Smooth muscle cell of the brain vasculature (primary cell): ENCODE results near the gene TREH.
A peak's percentile ranks its signal among the peaks of the same experiment; 100 is the strongest.
"Not testable (repeated sequence)": the region's sequence is repeated elsewhere in the genome, so short reads cannot be mapped to it uniquely, and the experiment has no call there.

Source experiments
- DNase-seq: peaks from one replicate; pipeline ENCODE4 v3.0.0-alpha.2; 2012; ENCODE audit warnings: low read depth, low spot score

TREH gene

DNA sequence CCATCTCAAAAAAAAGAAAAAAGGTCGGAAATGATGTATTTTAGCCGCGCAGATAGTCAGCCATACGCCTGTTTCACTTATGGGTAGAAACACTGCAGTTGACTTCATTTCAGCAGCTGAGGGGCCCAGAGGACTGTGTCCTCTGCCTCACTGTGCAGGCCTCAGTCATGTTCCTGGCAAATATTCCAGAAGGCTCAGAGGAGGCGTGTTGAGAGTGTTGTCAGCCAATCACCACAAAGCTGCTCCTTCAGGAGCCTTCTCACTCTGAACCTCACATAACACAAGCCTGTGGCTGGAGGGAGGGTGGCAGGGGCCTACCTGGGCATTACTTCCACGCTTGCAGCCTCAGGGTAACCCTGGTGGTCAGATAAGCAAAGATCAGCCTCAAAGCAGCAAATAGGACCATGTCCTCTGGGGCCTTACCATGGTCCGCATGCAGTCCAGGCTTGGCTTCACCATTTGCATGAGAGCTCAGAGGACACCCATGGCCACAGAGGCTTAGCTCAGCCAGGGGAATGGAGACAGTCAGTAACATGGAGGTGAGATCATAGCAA is 17.3 kb upstream of the TREH start:
- DNase-seq, result no peak

DNA sequence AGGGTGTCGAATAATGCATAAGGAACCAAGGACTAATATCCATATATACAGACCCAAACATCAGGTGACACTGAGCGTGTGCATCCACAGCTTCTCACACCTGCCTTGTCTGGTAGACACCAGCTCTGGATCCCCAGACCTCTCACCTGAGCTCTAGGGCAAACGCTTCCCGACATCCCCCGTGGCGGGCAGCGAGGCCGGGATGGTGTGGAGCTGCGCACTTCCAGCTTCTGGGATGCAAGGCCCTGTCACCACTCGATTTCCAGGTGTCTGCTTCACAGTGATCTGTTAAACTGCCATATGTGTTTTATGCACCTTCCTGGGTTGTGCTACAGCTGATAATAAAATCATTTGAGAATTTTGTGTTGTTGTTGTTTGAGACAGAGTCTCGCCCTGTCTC is 15.3 kb upstream of the TREH start:
- no peak for DNase-seq

DNA sequence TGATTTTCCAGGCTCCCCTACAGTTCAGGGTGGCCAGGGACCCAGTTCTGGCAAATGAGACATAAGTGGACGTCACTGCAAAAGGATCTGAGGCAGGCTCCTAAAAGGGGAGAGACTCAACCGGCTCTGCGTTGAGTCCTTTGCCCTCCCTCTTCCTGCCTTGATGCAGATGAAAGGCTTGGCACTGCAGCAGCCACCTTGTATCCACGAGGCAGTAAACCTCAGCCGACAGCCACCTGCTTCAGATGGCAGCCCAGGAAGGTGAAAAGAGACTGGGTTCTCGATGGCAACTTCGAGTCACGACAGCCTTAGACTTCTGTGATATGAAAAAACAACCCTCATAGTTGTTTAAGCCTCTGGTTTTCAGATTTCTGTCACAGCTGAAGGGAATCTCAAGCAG is 14.7 kb upstream of the TREH start:
- DNase-seq, result no peak

DNA sequence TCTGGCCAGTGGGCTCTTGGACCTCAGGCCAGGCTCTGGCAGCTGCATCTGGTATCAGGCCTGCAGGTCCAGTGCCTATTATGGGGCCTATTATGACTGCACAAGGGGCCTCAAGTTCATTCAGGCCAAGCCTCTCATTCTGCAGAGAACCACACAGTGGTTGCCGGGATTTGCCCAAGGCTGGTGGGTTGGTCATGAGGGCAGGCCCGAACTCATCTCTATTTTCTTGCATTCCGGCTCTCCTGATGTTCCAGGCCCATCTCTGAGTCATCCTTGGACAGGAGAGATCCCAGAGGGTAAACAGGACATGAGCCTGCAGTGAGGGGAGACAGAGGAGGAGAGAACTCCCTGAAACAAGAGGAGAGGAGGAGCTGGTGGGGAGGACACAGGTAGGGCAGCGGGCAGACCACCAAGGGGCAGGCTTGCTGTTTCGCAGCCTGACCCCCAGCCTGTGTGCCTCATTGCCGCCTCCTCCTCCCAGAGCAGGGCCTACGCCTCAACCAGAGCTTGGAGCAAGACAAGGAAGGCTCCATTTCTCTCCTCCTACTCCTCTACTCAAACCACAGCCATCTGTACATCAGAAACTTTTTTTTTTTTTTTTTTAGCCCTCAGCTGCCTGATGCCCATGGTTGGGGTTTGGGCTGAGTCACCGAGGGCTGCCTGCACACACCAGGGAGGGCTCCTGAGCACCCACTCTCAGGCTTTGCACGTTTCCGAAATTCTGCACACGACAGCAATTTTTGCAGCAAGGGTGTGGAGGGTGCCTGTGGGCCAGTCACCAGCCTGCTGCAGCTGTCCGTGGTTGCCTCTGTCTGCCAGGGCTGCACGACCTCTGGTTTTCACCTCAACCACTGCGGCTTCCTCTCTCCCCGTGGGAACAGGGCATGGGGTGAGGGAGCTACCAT is 12.7 kb upstream of the TREH start:
- DNase-seq, result no peak

DNA sequence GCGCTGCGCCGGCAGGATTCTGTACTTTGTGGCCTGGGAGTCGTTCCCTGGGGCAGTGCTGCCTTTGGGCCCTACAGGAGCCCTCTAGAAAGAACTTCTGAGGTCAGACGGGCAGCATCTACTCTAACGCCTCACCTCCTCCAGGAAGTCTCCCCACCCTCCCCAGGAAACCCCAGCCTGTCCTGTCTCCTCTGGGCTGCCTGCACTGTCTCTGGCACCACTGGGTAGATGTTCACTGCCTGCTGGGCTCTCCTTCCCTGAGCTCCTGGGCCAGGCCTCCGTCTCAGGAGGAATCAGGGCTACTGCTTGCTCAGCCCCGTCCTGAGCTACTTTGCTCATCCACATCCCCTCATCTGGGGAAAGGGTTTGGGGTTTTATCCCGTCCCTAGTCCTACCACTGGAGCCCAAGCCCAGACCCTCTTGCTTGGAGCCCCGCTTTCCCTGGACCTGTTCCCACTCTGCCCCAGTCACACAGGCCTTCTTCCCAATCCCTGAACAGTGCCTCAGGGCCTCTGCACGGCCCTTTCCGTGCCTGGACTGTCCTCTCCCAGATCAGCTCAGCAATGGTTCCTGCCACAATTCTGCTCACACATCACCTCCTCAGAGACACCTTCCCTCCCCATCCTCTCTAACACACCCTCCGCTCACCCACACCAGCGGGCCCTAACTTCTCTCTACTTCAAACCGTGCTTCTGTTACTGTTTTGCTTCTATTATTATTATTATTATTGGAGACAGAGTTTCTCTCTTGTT is 11.3 kb upstream of the TREH start:
- no peak for DNase-seq

DNA sequence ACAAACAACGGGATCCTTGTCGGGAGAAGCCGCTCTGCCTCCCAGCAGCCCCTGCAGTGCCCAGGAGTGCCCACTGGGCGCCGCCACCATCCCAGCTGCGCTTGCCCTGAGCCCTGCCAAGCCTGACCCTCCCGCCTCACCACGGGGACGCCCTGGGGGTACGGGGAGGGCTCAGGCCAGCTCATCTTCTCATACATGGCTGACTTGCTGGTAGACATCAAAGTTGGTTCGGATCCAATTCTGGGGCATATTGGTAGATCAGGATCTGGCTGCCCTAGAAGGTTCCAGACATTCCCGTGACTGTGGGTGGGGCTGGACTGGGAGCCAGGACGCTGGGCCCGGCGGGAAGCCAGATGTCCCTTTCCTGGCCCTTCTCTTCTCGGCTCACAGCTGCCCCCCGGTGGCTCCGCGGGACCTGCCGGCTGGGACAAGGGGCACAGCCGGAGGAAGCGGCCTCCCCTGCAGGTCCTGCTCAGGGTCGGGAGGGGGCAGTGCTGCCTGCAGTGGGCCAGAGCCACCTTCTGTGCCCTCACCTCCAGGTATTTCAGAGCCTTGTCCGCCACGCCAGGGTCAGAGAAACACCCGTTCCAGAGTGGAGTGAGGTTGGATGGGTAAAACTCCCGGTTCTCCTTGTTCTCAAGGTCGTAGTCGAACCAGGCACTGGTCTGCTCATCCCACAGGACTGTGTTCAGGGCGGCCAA is 10.6 kb upstream of the TREH start:
- DNase-seq, result peak; percentile 67

DNA sequence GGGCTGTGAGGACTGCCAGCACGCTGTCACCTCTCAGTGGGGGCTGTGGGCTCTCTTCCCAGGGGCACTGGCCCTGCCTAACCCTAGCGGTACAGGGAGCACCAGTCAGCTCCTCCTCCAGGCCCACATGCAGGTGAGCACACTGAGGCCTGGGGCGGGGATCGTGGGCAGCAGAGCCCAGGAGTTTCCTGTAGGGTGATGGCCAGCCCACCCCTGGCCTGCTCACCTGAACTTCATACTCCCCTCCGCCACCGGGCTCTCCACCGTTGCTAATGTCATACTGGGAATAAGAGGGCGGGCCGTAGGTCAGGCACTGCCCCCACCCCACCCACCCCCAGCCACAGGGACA is 10.0 kb upstream of the TREH start:
- no peak for DNase-seq

DNA sequence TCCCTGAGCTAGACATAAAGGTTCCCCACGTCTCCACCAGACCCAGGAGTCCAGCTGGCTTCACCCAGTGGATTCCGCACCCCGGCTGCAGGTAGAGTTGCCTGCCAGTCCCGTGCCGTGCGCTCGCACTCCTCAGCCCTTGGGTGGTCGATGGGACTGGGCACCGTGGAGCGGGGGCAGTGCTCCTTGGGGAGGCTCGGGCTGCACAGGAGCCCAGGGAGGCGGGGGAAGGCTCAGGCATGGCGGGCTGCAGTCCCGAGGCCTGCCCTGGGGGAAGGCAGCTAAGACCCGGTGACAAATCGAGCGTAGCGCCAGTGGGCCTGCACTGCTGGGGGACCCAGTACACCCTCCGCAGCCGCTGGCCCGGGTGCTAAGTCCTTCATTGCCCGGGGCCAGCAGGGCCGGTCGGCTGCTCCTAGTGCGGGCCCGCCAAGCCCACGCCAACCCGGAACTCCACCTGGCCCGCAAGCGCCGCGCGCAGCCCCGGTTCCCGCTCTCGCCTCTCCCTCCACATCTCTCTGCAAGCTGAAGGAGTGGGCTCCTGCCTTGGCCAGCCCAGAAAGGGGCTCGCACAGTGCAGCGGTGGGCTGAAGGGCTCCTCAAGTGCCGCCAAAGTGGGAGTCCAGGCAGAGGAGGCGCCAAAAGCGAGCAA is 9.5 kb upstream of the TREH start:
- DNase-seq, result no peak

DNA sequence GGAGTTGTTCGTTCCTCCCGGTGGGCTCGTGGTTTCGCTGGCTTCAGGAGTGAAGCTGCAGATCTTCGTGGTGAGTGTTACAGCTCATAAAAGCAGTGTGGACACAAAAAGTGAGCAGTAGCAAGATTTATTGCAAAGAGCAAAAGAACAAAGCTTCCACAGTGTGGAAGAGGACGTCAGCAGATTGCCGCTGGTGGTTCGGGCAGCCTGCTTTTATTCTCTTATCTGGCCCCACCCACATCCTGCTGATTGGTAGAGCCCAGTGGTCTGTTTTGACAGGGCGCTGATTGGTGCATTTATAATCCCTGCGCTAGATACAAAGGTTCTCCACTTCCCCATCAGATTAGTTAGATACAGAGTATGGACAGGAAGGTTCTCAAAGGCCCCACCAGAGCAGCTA is 8.9 kb upstream of the TREH start:
- not testable (repeated sequence) for DNase-seq

DNA sequence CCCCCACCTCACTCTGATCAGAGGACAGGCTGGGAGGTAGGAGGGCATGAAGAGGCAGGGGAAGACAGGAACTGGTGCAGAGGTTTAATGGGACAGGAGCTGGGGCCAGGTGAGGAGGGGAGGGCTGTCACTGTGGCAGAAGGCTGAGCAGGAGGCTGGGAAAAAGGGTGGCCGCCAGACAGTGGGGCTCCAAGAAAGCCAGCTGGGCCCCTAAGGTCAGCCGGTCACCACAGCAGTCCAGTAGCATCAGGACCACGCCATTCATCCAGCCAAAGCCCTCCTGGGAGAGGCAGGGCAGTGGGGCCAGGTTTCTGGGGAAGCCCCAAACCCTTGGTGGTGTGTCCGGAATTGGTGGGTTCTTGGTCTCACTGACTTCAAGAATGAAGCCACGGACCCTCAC is 8.5 kb upstream of the TREH start:
- no peak for DNase-seq

DNA sequence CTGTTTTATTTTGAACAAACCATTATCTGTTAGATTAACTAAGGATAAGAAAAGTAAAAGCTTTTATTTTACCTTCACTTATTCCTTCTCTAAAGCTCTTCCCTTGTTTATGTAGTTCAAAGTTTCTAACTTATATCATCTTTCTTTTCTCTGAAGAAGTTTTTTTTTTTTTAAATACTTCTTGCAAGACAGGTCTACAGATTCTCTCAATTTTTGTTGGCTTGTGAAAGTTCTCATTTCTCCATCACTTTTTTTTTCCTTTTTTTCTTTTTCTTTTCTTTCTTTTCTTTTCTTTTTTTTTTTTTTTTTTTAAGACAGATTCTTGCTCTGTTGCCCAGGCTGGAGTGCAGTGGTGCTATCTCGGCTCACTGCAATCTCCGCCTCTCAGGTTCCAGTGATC is 4.7 kb upstream of the TREH start:
- DNase-seq, result no peak

DNA sequence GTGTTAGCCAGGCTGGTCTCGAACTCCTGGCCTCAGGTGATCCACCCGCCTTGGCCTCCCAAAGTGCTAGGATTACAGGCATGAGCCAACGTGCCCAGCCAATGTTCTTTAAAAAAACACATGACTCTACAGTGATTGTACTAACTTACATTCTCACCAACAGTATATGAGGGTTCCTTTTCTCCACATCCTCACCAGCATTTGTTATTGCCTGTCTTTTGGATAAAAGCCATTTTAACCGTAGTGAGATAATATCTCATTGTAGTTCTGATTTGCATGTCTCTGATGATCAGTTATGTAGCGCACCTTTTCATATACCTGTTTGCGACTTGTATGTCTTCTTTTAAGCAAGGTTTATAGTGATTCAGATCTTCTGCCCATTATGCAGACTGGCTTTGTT is 3.5 kb upstream of the TREH start:
- DNase-seq, result not testable (repeated sequence)

DNA sequence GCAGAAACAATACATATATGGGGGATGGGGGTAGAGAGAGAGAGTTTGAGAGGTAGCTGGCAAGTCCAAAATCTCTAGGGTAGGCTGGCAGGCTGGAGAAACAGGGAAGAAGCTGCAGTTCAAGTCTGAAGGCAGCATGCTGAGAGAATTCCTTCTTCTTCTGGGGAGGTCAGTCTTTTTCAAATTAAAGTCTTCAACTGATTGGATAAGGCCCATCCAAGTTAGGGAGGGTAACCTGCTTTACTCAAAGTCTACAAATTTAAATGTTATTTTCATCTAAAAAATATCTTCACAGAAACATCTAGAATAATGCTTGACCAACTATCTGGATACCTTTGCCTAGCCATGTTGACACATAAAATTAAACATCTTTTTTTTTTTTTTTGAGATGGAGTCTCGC is 2.9 kb upstream of the TREH start:
- no peak for DNase-seq

DNA sequence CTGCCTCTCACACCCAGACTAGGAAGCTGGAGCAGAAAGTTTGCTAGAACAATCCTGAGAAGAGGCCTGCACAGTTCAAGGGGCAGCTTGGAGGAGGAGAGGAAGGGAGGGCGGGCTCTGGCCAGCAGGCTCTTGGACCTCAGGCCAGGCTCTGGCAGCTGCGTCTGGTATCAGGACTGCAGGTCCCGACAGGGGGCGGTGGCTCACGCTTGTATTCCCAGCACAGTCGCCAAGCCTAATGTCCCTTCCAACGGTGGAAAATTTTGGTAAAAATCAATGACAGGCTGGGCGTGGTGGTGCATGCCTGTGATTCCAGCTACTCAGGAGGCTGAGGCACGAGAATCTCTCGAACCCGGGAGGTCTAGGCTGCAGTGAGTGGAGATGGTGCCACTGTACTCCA is 542 bp downstream of the TREH start:
- DNase-seq, result not testable (repeated sequence)

DNA sequence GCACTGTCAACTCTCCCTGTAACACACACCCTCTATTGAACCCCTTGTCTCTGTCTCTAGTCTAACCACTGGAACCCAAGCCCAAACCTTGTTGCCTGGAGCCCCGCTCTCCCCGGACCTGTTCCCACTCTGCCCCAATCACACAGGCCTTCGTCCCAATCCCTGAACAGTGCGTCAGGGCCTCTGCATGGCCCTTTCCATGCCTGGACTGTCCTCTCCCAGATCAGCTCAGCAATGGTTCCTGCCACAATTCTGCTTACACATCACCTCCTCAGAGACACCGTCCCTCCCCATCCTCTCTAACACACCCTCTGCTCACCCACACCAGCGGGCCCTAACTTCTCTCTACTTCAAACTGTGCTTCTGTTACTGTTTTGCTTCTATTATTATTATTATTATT is 1.5 kb downstream of the TREH start:
- DNase-seq, result no peak

DNA sequence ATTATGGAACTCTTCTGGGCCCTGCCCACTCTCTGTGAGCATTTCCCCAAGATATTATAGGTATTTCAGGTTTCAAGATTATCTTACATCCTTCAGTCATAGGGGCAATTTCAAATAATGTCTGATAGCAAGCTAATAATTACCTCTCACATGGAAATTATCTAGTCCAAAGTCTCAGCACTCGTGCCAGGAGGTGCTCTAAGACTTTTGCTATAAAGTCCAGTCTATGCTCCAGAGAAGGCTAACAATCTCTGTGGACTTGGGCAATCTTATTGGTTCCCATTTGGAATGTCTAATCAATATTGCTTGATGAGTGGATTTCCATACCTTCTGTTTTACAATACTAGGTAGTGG is 5.4 kb downstream of the TREH start:
- DNase-seq, result no peak

DNA sequence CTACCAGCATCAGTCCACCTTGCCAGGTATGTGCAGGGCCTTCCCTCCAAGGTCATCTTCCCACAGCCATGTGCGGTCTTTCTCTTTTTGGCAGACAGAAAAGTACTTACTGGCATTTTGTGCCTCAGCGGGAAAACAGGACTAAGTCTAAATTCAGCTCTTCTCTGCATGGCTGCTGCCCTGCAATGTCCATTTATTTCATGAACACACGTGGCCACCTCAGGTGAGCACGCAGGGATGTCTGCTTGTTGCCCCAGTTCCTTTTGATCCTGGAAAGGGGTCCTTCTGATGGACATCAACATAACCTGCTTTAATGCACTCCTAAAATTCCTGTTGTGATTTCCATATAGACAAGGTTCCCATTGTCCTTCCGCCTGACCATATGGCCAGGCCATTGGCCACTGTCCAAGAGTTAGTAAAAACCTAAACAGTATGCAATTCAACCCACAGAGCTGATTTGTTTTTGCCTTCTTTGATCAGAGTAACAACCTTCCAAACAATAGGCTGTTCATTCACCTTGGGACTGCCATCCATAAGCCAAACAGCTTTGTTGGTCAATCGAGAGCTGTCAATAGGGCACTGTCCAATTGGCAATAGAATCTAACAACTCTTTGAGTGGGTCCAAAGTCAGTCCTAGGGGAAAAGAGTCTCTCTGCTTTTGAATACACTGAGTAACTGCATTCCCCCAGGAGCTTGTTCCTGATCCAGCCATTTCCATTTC is 5.9 kb downstream of the TREH start:
- DNase-seq, result no peak

DNA sequence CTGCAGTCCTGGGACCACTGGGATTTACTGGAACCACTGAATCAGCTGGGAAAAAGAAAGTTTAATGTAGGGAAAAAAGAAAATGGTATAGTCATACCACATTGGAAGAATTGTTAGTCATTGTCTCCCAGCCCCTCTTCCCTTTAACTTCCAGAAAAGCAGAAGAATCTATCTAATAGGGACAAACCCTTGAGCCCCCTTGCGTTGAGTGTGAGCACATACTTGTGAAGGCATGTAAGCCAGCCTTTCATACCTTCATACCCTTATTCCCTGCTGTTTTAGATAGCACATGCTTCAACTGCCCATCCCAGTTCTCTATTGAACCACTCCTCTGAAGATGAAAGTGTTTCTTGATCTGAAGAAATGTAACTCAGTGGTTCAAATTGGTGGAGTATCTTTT is 6.6 kb downstream of the TREH start:
- no peak for DNase-seq

DNA sequence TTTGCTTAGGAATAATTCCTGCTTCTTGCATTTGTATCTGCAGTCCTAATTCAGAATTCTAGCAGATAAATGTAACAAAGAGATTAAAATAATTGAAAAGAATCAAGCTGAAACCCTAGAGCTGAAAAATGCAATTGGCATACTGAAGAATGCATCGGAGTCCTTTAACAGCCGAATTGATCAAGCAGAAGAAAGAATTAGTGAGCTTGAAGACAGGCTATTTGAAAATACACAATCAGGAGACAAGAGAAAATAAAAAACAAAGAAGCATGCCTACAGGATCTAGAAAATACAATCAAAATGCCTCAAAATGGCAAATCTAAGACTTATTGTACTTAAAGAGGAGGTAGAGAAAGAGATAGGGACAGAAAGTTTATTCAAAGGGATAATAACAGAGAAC is 8.2 kb downstream of the TREH start:
- DNase-seq, result no peak

DNA sequence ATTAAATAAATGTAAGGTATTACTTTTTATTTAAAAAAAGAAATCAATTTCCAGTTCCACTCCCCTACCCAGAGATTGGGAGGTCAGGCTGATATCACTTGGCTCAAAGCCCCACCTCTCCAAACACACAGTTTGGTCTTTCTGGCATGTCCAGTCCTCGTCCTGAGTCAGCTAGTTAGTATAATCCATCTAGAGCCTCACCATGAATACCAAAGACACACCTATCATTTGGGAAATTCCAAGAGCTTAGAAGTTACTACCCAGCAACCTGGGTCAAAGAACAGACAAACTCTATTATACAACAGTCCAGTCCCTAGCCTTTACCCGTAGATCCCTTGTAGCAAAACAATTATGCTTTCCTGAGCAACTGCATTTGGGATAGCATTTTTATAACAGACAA is 9.4 kb downstream of the TREH start:
- DNase-seq, result no peak

DNA sequence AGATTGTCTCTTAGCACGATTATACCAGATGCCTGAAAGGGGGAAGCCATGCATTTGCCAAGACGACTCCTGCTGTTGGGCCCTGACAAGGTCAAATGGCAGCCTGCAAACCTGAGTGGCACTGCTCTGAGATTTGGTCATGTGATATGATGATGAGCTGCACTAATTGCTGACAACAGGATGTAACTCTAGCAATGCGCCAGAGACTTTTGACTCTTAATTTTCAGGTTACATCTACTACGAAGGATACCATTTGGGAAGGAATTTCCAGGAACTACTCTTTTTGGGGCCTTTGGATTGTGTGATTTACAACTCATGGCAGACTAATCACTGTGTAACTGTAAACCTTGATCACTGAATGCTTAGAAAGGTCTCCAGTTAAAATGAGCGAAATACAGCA is 13.1 kb downstream of the TREH start:
- no peak for DNase-seq
